Measurements from ENCODE around the gene MRGPRG.

DNA sequence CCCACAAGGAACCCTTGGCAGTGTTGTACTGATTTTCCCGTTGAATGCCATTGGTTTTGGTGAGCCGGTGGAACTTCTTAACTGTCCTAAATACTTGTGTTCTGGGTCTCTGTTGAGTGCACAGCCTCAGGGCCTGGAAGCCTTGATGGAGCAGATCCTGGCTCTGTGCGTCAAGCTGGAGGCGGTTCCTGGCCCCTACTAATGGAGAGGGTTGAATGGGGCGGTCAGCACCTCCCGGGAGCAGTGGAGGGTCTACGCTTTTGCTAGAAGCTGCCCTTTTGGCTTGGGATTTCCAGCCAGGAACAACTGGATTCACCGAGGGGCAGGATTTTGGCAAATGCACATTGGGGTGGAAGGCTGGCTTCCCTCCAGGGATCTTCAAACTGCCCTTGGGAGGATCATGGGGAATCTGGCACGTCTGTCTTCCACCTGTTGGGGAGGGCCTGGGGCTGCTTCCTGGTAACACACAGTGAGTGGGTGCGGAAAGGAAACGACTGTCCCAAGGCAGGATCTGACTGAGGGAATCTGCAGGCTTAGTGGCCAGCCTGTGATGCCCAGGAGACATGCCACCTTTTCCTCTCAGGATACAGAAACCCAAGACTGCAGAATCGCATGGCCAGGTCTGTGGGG is 46.6 kb downstream of the MRGPRG start:
- TF ChIP-seq POLR2A (IDR thresholded peaks at IDR 0.05; ENCODE audit: control extremely low read depth in 1 of 2, low read depth in 2 of 2, low read length in 2 of 2) (no peak), PHF8 (conservative IDR thresholded peaks at IDR 0.05; ENCODE audit: low read depth, low read length) (no peak), CREB1 (IDR thresholded peaks at IDR 0.05) (no peak), ZNF274 (IDR thresholded peaks at IDR 0.05; ENCODE audit: borderline replicate concordance, extremely low read depth, low read length) (no peak), EZH2 (IDR thresholded peaks at IDR 0.05; ENCODE audit: low read depth, low read length, severe bottlenecking) (no peak), POLR2AphosphoS5 (IDR thresholded peaks at IDR 0.05; ENCODE audit: low read depth, low read length) (no peak), SP1 (IDR thresholded peaks at IDR 0.05; ENCODE audit: low read depth, low read length) (no peak), CHD1 (IDR thresholded peaks at IDR 0.05; ENCODE audit: low read depth, low read length) (no peak), EP300 (IDR thresholded peaks at IDR 0.05; ENCODE audit: borderline replicate concordance in 1 of 2, low read depth in 2 of 2, low read length in 2 of 2) (no peak), TAF1 (IDR thresholded peaks at IDR 0.05; ENCODE audit: low read depth, low read length) (no peak), GABPA (IDR thresholded peaks at IDR 0.05; ENCODE audit: borderline replicate concordance, insufficient read depth, low read length) (no peak)
- TF ChIP-seq, protein P1, sequence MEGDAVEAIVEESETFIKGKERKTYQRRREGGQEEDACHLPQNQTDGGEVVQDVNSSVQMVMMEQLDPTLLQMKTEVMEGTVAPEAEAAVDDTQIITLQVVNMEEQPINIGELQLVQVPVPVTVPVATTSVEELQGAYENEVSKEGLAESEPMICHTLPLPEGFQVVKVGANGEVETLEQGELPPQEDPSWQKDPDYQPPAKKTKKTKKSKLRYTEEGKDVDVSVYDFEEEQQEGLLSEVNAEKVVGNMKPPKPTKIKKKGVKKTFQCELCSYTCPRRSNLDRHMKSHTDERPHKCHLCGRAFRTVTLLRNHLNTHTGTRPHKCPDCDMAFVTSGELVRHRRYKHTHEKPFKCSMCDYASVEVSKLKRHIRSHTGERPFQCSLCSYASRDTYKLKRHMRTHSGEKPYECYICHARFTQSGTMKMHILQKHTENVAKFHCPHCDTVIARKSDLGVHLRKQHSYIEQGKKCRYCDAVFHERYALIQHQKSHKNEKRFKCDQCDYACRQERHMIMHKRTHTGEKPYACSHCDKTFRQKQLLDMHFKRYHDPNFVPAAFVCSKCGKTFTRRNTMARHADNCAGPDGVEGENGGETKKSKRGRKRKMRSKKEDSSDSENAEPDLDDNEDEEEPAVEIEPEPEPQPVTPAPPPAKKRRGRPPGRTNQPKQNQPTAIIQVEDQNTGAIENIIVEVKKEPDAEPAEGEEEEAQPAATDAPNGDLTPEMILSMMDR (IDR thresholded peaks at IDR 0.05; ENCODE audit: control extremely low read depth in 1 of 3, insufficient read depth in 1 of 3, low read depth in 1 of 3, low read length in 3 of 3), result no peak
